Measurements from ENCODE around the gene FLT1.

GRCh38 chr13:28251466-28251865 lies 243.5 kb downstream of the FLT1 start:
- TF ChIP-seq CTCF (IDR thresholded peaks at IDR 0.05; ENCODE audit: borderline replicate concordance, extremely low read depth, low read length, poor library complexity, severe bottlenecking) (no peak), EZH2 (IDR thresholded peaks at IDR 0.05; ENCODE audit: borderline replicate concordance, low read depth, low read length, severe bottlenecking) (no peak)

Data from DND-41 (cell line).